ENCODE data around the gene RPA1. TPM values are rescaled to one million over a fixed set of nuclear protein-coding genes. Genes with fewer than 3 reads are reported as not detected.

RPA1 gene
- total RNA-seq, 1 experiment from 2014 or later, result 211 TPM

GRCh38 chr17:1861391-1862010, 31.7 kb downstream of the RPA1 start:
- H3K4me3 ChIP-seq (ENCODE audit: low read depth, low read length, poor library complexity, severe bottlenecking), result no peak overlapping the region
- DNase-seq (ENCODE audit: low spot score), result no peak
- H3K4me1 ChIP-seq (ENCODE audit: insufficient read depth, low read length, poor library complexity, severe bottlenecking), result no peaks in the 10 kb centered on the region
- no peak overlapping the region for H3K27ac ChIP-seq (ENCODE audit: low read depth, low read length, poor library complexity, severe bottlenecking)
- H3K27me3 ChIP-seq (replicated peaks; ENCODE audit: insufficient read depth, low read depth, low read length, poor library complexity), result no peaks in the 10 kb centered on the region
- intact Hi-C loops (cut with micrococcal nuclease; ENCODE audit: unreplicated experiment), result loop anchor here (10.0 kb wide), 1 partner anchor 147 kb away; the partner anchor contains the start of gene TLCD2
- no peaks in the 10 kb centered on the region for H3K36me3 ChIP-seq (ENCODE audit: insufficient read depth, low read length, poor library complexity, severe bottlenecking)
- ChIA-PET CTCF (no interaction called here), POLR2A (ENCODE audit: low non-redundant PET) (no interaction called here)
- TF ChIP-seq CTCF (conservative IDR thresholded peaks at IDR 0.05; ENCODE audit: low read depth, low read length), result no peak
- no peak for TF ChIP-seq EZH2 (IDR thresholded peaks at IDR 0.05; ENCODE audit: borderline replicate concordance, low read depth, low read length, poor library complexity, severe bottlenecking)
- BruUV-seq (replicated peaks), result no TSS peak
- H3K9me3 ChIP-seq (ENCODE audit: low read depth, low read length, poor library complexity, severe bottlenecking), result no peaks in the 10 kb centered on the region

GRCh38 chr17:1865252-1866037, 35.6 kb downstream of the RPA1 start:
- ChIA-PET POLR2A (ENCODE audit: low non-redundant PET) (no interaction called here), CTCF (interaction anchor here (0.5 to 1.9 kb wide), 3 partner anchors 29 to 499 kb away, joined by 3 to 6 read pairs (median 3); no protein-coding TSS in a partner anchor)
- intact Hi-C loops (cut with micrococcal nuclease; ENCODE audit: unreplicated experiment), result loop anchor here (10.0 kb wide), 1 partner anchor 151 kb away; the partner anchor contains the start of gene TLCD2
- no TSS peak for BruUV-seq (replicated peaks)
- Histone ChIP-seq H3K9me3 (ENCODE audit: low read depth, low read length, poor library complexity, severe bottlenecking) (no peaks in the 10 kb centered on the region), H3K36me3 (ENCODE audit: insufficient read depth, low read length, poor library complexity, severe bottlenecking) (no peaks in the 10 kb centered on the region), H3K4me1 (ENCODE audit: insufficient read depth, low read length, poor library complexity, severe bottlenecking) (no peaks in the 10 kb centered on the region), H3K27me3 (replicated peaks; ENCODE audit: insufficient read depth, low read depth, low read length, poor library complexity) (no peaks in the 10 kb centered on the region), H3K4me3 (ENCODE audit: low read depth, low read length, poor library complexity, severe bottlenecking) (no peak overlapping the region), H3K27ac (ENCODE audit: low read depth, low read length, poor library complexity, severe bottlenecking) (no peak overlapping the region)
- DNase-seq (ENCODE audit: low spot score), result peak; percentile 54
- no peak for TF ChIP-seq EZH2 (IDR thresholded peaks at IDR 0.05; ENCODE audit: borderline replicate concordance, low read depth, low read length, poor library complexity, severe bottlenecking)
- TF ChIP-seq CTCF (conservative IDR thresholded peaks at IDR 0.05; ENCODE audit: low read depth, low read length), result peak; percentile 74

GRCh38 chr17:1867307-1867706, 37.5 kb downstream of the RPA1 start:
- CTCF ChIA-PET, result no interaction called here
- intact Hi-C loops (cut with micrococcal nuclease; ENCODE audit: unreplicated experiment), result loop anchor here (10.0 kb wide), 1 partner anchor 153 kb away; the partner anchor contains the start of gene TLCD2
- Histone ChIP-seq H3K27me3 (replicated peaks; ENCODE audit: insufficient read depth, low read depth, low read length, poor library complexity) (no peaks in the 10 kb centered on the region), H3K4me1 (ENCODE audit: insufficient read depth, low read length, poor library complexity, severe bottlenecking) (no peaks in the 10 kb centered on the region), H3K36me3 (ENCODE audit: insufficient read depth, low read length, poor library complexity, severe bottlenecking) (peaks cover 1% of the 10 kb centered on the region), H3K4me3 (ENCODE audit: low read depth, low read length, poor library complexity, severe bottlenecking) (no peak overlapping the region), H3K9me3 (ENCODE audit: low read depth, low read length, poor library complexity, severe bottlenecking) (no peaks in the 10 kb centered on the region), H3K27ac (ENCODE audit: low read depth, low read length, poor library complexity, severe bottlenecking) (no peak overlapping the region)
- no TSS peak for BruUV-seq (replicated peaks)
- TF ChIP-seq EZH2 (IDR thresholded peaks at IDR 0.05; ENCODE audit: borderline replicate concordance, low read depth, low read length, poor library complexity, severe bottlenecking), result no peak
- TF ChIP-seq CTCF (conservative IDR thresholded peaks at IDR 0.05; ENCODE audit: low read depth, low read length), result no peak
- no peak for DNase-seq (ENCODE audit: low spot score)
- POLR2A ChIA-PET (ENCODE audit: low non-redundant PET), result no interaction called here
